Neural progenitor cell (in vitro differentiated cells): Measurements from ENCODE around the gene LRRC63. TPM values are rescaled to one million over a fixed set of nuclear protein-coding genes. Genes with fewer than 3 reads are reported as not detected.
A peak's percentile ranks its signal among the peaks of the same experiment; 100 is the strongest.

Experiments
- DNase-seq: peaks from one replicate; pipeline ENCODE4 v3.0.0-alpha.2; 2016; ENCODE audit warnings: low spot score
- H2AFZ ChIP-seq: fragments of 200-600 bp; sonication (generic); replicated peaks from 2 replicates; pipeline ENCODE4 v1.6.1; 2016; ENCODE audit warnings: antibody characterized with exemption
- H3F3A ChIP-seq: fragments of 200-600 bp; sonication (generic); 2 replicates; pipeline ENCODE4 v1.6.1; 2016; ENCODE audit warnings: antibody characterized with exemption, low read depth
- H3K27ac ChIP-seq: fragments of 200-600 bp; sonication (generic); 2 replicates; pipeline ENCODE4 v1.5.1; 2016; ENCODE audit warnings: mild to moderate bottlenecking
- H3K27me3 ChIP-seq: fragments of 200-600 bp; sonication (generic); 2 replicates; pipeline ENCODE4 v1.6.1; 2016; ENCODE audit warnings: mild to moderate bottlenecking, moderate library complexity
- H3K36me3 ChIP-seq: fragments of 200-600 bp; sonication (generic); 2 replicates; pipeline ENCODE4 v1.5.1; 2016
- H3K4me1 ChIP-seq: fragments of 200-600 bp; sonication (generic); 2 replicates; pipeline ENCODE4 v1.6.1; 2016; ENCODE audit warnings: mixed run types
- H3K4me2 ChIP-seq: fragments of 200-600 bp; sonication (generic); 2 replicates; pipeline ENCODE4 v1.6.1; 2016
- H3K4me3 ChIP-seq: fragments of 200-600 bp; sonication (generic); 2 replicates; pipeline ENCODE4 v1.5.1; 2016
- H3K79me2 ChIP-seq: fragments of 200-600 bp; sonication (generic); 2 replicates; pipeline ENCODE4 v1.6.1; 2016; ENCODE audit warnings: low read depth
- H3K9ac ChIP-seq: fragments of 200-600 bp; sonication (generic); 2 replicates; pipeline ENCODE4 v1.6.1; 2016
- H3K9me3 ChIP-seq: fragments of 200-600 bp; sonication (generic); 2 replicates; pipeline ENCODE4 v1.5.1; 2016; ENCODE audit warnings: low read depth
- H4K20me1 ChIP-seq: fragments of 200-600 bp; sonication (generic); 2 replicates; pipeline ENCODE4 v1.6.1; 2016; ENCODE audit warnings: low read depth
- H3K27ac Mint-ChIP-seq: 3 replicates; pipeline ENCODE4 v1.8.0; 2021; ENCODE audit warnings: mixed read lengths
- H3K27me3 Mint-ChIP-seq: 2 replicates; pipeline ENCODE4 v1.8.0; 2022; ENCODE audit warnings: low read depth, mild to moderate bottlenecking, inconsistent platforms, moderate library complexity, mixed read lengths; ENCODE audit not compliant: insufficient read depth
- H3K36me3 Mint-ChIP-seq: 3 replicates; pipeline ENCODE4 v1.8.0; 2021; ENCODE audit warnings: mixed read lengths
- H3K4me1 Mint-ChIP-seq: 3 replicates; pipeline ENCODE4 v1.8.0; 2021; ENCODE audit warnings: mixed read lengths
- H3K4me3 Mint-ChIP-seq: 3 replicates; pipeline ENCODE4 v1.8.0; 2021; ENCODE audit warnings: mild to moderate bottlenecking, moderate library complexity, mixed read lengths
- H3K9me3 Mint-ChIP-seq: 3 replicates; pipeline ENCODE4 v1.8.0; 2020; ENCODE audit warnings: mixed read lengths
- EZH2 ChIP-seq: fragments of 200-600 bp; sonication (generic); IDR thresholded peaks from 2 replicates; pipeline ENCODE4 v1.6.1; 2017; ENCODE audit warnings: antibody characterized with exemption, mild to moderate bottlenecking, moderate library complexity
- EZH2phosphoT487 ChIP-seq: fragments of 200-600 bp; sonication (generic); IDR thresholded peaks from 2 replicates; pipeline ENCODE4 v1.6.1; 2017; ENCODE audit warnings: antibody characterized with exemption
- total RNA-seq: library from RNA; depleted of rRNA; stranded (reverse); fragments of >200 nt; gene quantifications from 2 replicates; pipeline ENCODE4 v1.2.3, GENCODE V29; 2015; ENCODE audit warnings: low replicate concordance
- TF ChIP-seq, protein P1 (sequence below): fragments of 200-600 bp; sonication (generic); IDR thresholded peaks from 2 replicates; pipeline ENCODE4 v1.5.1; 2017; ENCODE audit warnings: antibody characterized with exemption, mild to moderate bottlenecking

Gene LRRC63
- total RNA-seq, 1 donor from 2014 or later, result not detected

GRCh38 chr13:46317120-46317519 lies 105.4 kb downstream of the LRRC63 start:
- no peak overlapping the region for H3K4me3 Mint-ChIP-seq
- DNase-seq, result no peak
- H3K27ac Mint-ChIP-seq, result no peak overlapping the region
- no peaks in the 10 kb centered on the region for H3K4me1 ChIP-seq
- no peak overlapping the region for H3K4me3 ChIP-seq
- H3K4me2 ChIP-seq, result no peak overlapping the region
- H3K27me3 Mint-ChIP-seq, result peaks cover 2% of the 10 kb centered on the region
- H3K9me3 Mint-ChIP-seq, result peaks cover 2% of the 10 kb centered on the region
- H3K9me3 ChIP-seq, result no peaks in the 10 kb centered on the region
- TF ChIP-seq EZH2phosphoT487, result no peak
- H3K79me2 ChIP-seq, result no peaks in the 10 kb centered on the region
- H3K36me3 Mint-ChIP-seq, result no peaks in the 10 kb centered on the region
- H2AFZ ChIP-seq, result no peak overlapping the region
- H3K27me3 ChIP-seq, result no peaks in the 10 kb centered on the region
- peaks cover 6% of the 10 kb centered on the region for H3K4me1 Mint-ChIP-seq
- H4K20me1 ChIP-seq, result no peaks in the 10 kb centered on the region
- no peak overlapping the region for H3K27ac ChIP-seq
- no peaks in the 10 kb centered on the region for H3K36me3 ChIP-seq
- H3K9ac ChIP-seq, result no peak overlapping the region
- no peaks in the 10 kb centered on the region for H3F3A ChIP-seq

- Mint-ChIP-seq H3K9me3 (no peaks in the 10 kb centered on the region), H3K36me3 (no peaks in the 10 kb centered on the region), H3K27ac (no peak overlapping the region), H3K27me3 (peaks cover 2% of the 10 kb centered on the region), H3K4me1 (peaks cover 6% of the 10 kb centered on the region), H3K4me3 (no peak overlapping the region)
- no peaks in the 10 kb centered on the region for H3K79me2 ChIP-seq
- H3K36me3 ChIP-seq, result no peaks in the 10 kb centered on the region
- H3K27ac ChIP-seq, result no peak overlapping the region
- H3F3A ChIP-seq, result no peaks in the 10 kb centered on the region
- no peaks in the 10 kb centered on the region for H3K9me3 ChIP-seq
- H3K9ac ChIP-seq, result no peak overlapping the region
- H4K20me1 ChIP-seq, result no peaks in the 10 kb centered on the region
- H2AFZ ChIP-seq, result no peak overlapping the region
- no peak overlapping the region for H3K4me2 ChIP-seq
- no peak for DNase-seq
- H3K4me1 ChIP-seq, result no peaks in the 10 kb centered on the region
- no peak overlapping the region for H3K4me3 ChIP-seq
- no peaks in the 10 kb centered on the region for H3K27me3 ChIP-seq
- no peak for TF ChIP-seq EZH2
- TF ChIP-seq, protein P1, sequence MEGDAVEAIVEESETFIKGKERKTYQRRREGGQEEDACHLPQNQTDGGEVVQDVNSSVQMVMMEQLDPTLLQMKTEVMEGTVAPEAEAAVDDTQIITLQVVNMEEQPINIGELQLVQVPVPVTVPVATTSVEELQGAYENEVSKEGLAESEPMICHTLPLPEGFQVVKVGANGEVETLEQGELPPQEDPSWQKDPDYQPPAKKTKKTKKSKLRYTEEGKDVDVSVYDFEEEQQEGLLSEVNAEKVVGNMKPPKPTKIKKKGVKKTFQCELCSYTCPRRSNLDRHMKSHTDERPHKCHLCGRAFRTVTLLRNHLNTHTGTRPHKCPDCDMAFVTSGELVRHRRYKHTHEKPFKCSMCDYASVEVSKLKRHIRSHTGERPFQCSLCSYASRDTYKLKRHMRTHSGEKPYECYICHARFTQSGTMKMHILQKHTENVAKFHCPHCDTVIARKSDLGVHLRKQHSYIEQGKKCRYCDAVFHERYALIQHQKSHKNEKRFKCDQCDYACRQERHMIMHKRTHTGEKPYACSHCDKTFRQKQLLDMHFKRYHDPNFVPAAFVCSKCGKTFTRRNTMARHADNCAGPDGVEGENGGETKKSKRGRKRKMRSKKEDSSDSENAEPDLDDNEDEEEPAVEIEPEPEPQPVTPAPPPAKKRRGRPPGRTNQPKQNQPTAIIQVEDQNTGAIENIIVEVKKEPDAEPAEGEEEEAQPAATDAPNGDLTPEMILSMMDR, result no peak
- no peak for TF ChIP-seq EZH2phosphoT487
Measured at GRCh38 chr13:46318986-46319385, 107.3 kb downstream of the LRRC63 start.

- TF ChIP-seq EZH2phosphoT487, result no peak
- TF ChIP-seq, protein P1, result no peak
- TF ChIP-seq EZH2, result no peak
- Histone ChIP-seq H3K4me3 (no peak overlapping the region), H3K4me2 (no peak overlapping the region), H3K36me3 (no peaks in the 10 kb centered on the region), H4K20me1 (no peaks in the 10 kb centered on the region), H3K27ac (no peak overlapping the region), H3K4me1 (no peaks in the 10 kb centered on the region), H3K9me3 (no peaks in the 10 kb centered on the region), H3K9ac (no peak overlapping the region), H3F3A (no peaks in the 10 kb centered on the region), H3K27me3 (no peaks in the 10 kb centered on the region), H3K79me2 (no peaks in the 10 kb centered on the region), H2AFZ (no peak overlapping the region)
- Mint-ChIP-seq H3K9me3 (no peaks in the 10 kb centered on the region), H3K27me3 (peaks cover 2% of the 10 kb centered on the region), H3K36me3 (no peaks in the 10 kb centered on the region), H3K27ac (no peak overlapping the region), H3K4me1 (peaks cover 6% of the 10 kb centered on the region), H3K4me3 (no peak overlapping the region)
- no peak for DNase-seq
Measured at GRCh38 chr13:46320406-46320805, 108.7 kb downstream of the LRRC63 start.

- Histone ChIP-seq H4K20me1 (no peaks in the 10 kb centered on the region), H3K4me3 (no peak overlapping the region), H3K4me1 (no peaks in the 10 kb centered on the region), H3K36me3 (no peaks in the 10 kb centered on the region), H3K4me2 (no peak overlapping the region), H3K27me3 (no peaks in the 10 kb centered on the region), H3K79me2 (no peaks in the 10 kb centered on the region), H3K9me3 (no peaks in the 10 kb centered on the region), H3K27ac (no peak overlapping the region), H2AFZ (peak overlapping the region; percentile 97), H3K9ac (no peak overlapping the region), H3F3A (no peaks in the 10 kb centered on the region)
- TF ChIP-seq EZH2 (no peak), EZH2phosphoT487 (no peak)
- TF ChIP-seq, protein P1, result no peak
- no peak overlapping the region for H3K4me3 Mint-ChIP-seq
- H3K9me3 Mint-ChIP-seq, result no peaks in the 10 kb centered on the region
- H3K36me3 Mint-ChIP-seq, result no peaks in the 10 kb centered on the region
- DNase-seq, result no peak
- H3K27ac Mint-ChIP-seq, result no peak overlapping the region
- H3K27me3 Mint-ChIP-seq, result no peaks in the 10 kb centered on the region
- H3K4me1 Mint-ChIP-seq, result peaks cover 6% of the 10 kb centered on the region
Measured at GRCh38 chr13:46320821-46321220, 109.1 kb downstream of the LRRC63 start.
